Cardiac fibroblast (primary cell): ENCODE data around the gene SECISBP2.

Experiments
- DNase-seq, 2 donors: peaks; one replicate each; pipeline versions ENCODE4 v3.0.0 to v3.0.0-alpha.2; 2010; ENCODE audit warnings: low read depth in 2 of 2
- H3K4me3 ChIP-seq, 2 donors: replicated peaks in 1 of 2; 1 replicate in 1 of 2; 2 replicates in 1 of 2; pipeline ENCODE4 v1.5.1; 2011; ENCODE audit warnings: low read depth in 2 of 2, low read length in 2 of 2, mild to moderate bottlenecking in 2 of 2, moderate library complexity in 1 of 2
- CTCF ChIP-seq: IDR thresholded peaks from one replicate; pipeline ENCODE4 v1.5.1; 2011; ENCODE audit warnings: low read depth, mild to moderate bottlenecking, low read length, inconsistent platforms

The SECISBP2 gene

GRCh38 chr9:89278551-89278950 is 39.7 kb upstream of the SECISBP2 start:
- peak in 1 of 2 donors; percentile 17 for DNase-seq
- no peak overlapping the region for H3K4me3 ChIP-seq
- TF ChIP-seq CTCF = no peak

- H3K4me3 ChIP-seq = no peak overlapping the region
- peak; percentile 80 to 86 for DNase-seq
- TF ChIP-seq CTCF = peak; percentile 76
Observed at GRCh38 chr9:89278997-89279739, 39.1 kb upstream of the SECISBP2 start.

DNA sequence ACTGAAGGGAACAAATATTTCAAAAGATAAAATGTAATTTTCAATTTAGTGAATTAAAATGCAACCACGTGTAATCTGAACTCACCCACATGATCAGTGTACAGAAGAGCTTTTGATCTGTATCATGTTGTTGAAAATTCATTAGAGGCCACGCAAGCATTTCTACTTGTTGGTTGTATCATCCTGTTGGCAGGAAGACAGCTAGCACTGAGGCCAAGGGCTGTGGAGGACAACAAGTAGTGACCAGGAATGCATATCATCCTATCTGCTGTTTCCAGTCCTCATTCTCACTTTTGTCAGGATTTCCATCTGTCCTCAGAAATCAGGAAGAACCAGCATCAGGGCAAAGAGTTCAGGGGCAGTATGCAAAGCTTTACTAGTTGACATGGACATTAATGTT is 37.2 kb upstream of the SECISBP2 start:
- TF ChIP-seq CTCF = no peak
- no peak overlapping the region for H3K4me3 ChIP-seq
- DNase-seq = no peak

GRCh38 chr9:89282248-89282968 is 35.9 kb upstream of the SECISBP2 start:
- DNase-seq = peak in 1 of 2 donors; percentile 5
- H3K4me3 ChIP-seq = peak overlapping the region; percentile 6 to 24

GRCh38 chr9:89284076-89284475 is 34.2 kb upstream of the SECISBP2 start:
- TF ChIP-seq CTCF = no peak
- no peak for DNase-seq
- H3K4me3 ChIP-seq = no peak overlapping the region

- no peak for TF ChIP-seq CTCF
- H3K4me3 ChIP-seq = no peak overlapping the region
- DNase-seq = no peak
Observed at GRCh38 chr9:89291741-89292140, 26.6 kb upstream of the SECISBP2 start.

DNA sequence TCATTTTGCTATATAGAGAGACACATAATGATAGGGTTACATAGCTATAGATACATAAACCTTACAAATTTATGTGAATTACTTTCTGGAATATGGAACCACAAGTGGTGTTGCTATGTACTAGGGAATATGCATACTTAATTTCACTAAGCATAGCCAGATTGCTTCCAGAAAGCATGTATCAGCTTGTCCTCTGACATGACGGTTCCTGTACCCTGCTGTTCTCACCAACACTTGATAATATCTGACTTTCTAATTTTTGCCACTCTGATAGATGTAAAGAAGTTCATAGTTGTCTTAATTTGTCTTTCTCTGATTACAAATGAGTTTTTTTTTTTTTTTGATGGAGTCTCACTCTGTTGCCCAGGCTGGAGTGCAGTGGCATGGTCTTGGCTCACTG is 25.3 kb upstream of the SECISBP2 start:
- TF ChIP-seq CTCF = no peak
- no peak overlapping the region for H3K4me3 ChIP-seq

More for the DNA sequence above, 25.3 kb upstream of the SECISBP2 start:
- no peak for DNase-seq
